HG03095 (cell line): ENCODE data around the gene CCDC106.

Source experiments
- ATAC-seq: cut with Tn5 transposase; IDR thresholded peaks from one replicate; pipeline ENCODE4 v1.9.1; 2021; ENCODE audit warnings: moderate library complexity; ENCODE audit not compliant: unreplicated experiment

Gene CCDC106

DNA sequence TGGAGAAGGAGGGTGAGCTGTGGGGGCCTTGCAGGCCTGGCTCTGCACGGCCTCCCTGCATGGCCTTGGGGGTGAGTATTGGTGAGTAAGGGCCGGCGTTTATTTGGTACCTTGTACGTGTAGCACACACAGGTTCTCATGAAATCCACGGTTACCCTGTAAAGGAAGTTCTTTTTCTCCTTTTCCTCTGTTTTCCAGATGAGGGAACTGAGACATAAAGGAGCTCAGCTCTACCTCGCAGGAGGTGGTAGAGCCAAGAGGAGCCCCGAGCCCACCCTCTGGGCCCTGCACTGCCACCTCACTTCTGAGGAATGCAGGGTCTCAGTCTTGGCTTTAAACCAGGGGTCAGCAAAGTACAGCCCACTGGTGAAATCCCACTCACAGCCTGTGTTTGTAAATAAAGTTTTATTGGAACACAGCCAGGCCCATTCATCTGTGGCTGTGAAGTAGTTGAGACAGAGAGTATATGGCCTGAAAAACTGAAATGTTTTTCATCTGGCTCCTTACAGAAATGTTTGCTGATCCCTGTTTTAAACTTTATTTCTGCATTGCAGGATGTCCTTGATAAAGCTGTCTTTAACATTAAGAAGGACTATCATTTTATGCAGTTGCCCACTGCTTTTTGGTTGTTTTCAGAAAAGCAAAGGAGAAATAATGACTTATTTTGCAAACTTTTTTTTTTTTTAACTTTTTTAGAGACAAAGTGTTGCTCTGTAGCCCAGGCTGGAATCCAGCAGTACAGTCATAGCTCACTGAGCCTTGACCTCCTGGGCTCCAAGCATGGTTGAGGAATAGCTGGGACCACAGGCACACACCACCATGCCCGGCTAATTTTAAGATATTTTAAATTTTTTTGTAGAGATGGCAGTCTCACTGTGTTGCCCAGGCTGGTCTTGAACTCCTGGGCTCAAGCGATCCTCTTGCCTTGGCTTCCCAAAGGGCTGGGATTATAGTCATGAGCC lies 33.4 kb downstream of the CCDC106 start:
- ATAC-seq: no peak

DNA sequence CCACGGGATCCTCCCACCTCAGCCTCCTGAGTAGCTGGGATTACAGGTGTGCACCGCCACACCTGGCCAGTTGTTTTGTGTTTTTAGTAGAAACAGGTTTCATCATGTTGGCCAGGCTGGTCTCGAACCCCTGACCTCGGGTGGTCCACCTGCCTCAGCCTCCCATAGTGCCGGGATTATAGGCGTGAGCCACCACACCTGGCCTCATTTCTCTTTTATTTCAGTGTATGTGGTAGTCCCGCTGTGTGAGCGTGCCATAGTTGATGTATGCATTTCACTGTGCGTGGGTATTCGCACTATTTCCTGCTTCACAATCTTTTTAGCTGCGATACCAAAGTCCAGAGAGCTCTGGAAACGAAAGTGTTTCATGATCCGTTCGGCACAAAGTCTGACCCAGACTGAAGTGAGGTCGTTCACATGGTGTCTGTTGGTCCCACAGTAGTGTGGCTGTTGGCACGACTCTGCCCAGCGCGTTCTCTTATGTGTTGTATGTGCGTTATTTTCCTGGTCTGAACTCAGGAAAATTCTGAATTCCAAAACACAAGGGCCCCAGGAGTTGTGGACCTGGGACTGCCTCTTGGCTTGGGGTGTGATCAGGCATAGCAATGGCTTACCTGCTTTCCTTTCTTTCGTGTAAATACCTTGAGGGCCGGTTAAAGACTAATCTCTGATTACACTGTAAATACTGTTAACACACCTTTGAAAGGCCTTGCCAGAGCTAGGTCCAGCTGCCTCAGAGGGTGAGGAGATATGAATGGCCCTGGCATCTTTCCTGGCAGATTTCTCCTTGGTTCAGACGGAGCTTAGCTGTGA lies 35.6 kb downstream of the CCDC106 start:
- no peak for ATAC-seq

DNA sequence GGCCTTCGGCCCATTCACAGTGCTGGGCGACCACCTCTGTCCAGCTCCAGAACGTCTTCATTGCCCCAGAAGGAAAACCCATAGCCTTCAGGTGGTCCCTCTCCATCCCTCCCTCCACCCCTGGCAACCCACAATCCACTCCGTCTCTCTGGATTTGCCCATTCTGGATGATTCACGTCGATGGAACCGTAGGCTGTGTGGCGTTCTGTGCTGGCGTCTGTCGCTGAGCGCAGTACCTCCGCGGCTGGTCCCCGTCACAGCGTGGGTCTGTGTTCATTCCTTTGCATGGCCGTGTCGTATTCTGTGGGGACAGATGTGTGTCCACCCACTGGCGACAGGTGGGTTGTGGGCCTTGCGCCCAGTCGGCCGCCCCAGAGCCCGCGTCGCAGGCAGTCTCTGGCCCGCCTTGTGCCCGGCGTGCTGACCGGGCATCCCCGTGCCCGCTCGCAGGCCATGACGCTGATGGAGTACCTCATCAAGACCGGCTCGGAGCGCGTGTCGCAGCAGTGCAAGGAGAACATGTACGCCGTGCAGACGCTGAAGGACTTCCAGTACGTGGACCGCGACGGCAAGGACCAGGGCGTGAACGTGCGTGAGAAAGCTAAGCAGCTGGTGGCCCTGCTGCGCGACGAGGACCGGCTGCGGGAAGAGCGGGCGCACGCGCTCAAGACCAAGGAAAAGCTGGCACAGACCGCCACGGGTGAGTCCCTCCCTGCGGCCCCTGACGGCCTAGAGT lies 37.1 kb downstream of the CCDC106 start:
- no peak for ATAC-seq

DNA sequence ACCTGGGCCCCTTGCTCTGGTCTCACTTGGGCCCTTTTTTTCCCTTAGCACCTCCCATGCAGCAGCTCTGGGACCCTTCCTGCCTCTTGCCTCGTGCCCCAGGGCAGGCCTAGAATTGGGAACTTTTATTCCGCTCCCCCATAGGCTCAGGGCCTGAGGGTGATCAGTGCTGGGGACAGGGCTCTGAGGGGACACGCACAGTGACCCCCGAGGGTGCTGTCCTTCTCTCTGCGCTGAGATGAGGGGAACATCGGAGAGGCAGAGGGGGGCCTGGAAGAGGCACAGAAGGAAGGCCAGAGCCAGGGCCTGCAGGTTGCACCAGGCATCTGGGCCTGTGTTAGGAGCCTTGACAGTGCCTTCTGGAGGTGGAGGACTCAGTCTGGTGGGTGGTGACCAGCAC lies 37.8 kb downstream of the CCDC106 start:
- no peak for ATAC-seq

DNA sequence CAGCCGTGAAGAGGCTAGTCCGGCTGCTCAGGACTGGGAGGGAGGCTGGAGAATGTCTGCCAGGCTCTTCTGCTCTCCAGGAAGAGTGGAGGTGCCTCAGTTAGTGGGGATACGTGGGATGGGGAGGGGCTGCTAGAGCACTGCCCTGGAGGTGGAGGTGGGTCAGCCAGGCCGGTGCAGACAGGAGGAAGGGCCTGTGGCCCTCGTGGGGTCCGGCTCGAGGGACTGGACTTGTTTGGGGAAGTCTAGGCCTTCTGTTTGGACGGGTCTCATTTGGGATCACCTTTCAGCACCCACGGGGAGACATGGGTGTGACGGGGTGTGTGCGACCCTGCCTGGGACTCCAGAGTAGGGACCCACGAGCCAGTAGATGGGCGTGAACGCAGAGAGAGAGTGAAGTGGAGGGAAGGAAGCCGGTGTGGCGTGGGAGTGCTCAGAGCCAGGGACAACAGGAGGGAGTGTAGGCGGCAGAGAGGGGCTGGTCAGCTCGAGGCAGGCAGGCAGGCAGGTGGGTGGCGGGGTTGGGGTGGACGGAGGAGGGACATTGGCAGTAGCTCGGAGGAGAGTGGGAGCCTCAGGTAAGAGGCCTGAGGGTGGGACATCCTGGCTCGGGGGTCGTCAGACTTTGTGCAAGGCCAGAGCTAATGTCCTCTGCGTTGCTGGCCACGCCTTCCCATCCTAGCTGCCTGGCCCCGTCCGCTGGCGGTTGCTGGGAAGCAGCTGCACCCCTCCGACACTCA lies 38.5 kb downstream of the CCDC106 start:
- ATAC-seq: no peak

DNA sequence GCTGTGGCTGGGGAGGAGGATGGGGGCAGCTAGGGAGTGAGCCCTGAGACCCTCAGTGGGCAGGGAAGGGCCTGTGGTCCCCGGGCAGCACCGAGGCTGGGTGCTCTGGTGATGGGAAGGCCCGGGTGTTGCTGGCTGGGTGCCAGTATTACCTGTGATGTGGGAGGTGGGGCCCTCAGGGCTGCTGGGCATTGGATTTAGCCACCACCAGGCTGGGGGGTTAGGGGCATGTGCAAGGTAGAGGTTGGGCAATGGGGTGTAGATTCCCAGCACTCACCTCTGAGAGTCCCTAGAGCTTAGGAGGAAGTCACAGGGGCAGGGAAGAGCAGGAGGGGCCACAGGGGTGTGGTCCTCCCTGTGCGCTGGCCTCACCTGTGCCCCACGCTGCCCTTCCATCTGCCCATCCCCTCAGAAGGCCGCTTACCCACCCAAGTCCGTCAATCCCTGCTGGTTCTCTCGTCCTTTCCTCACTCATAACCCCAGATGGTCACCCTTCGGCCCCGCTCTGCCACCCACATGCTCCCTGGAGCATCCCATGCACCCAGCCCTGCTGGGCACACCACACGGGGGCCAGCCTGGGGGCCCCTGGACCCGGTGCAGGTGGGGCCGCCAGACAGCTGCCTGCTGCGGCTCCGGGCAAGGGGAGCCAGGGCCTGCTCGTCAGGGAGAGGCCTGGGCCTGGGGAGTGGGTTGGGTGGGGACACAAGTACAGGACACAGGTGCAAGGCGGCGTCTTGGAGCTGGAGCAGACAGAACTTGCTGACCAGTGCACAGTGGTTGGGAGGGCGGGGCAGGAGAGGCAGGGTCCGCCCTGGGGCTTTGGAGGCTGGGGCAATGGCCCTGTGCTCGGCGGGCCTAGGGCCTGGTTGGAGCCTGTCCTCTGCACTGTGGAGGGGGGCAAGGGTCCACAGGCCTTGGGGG lies 39.5 kb downstream of the CCDC106 start:
- ATAC-seq: no peak

DNA sequence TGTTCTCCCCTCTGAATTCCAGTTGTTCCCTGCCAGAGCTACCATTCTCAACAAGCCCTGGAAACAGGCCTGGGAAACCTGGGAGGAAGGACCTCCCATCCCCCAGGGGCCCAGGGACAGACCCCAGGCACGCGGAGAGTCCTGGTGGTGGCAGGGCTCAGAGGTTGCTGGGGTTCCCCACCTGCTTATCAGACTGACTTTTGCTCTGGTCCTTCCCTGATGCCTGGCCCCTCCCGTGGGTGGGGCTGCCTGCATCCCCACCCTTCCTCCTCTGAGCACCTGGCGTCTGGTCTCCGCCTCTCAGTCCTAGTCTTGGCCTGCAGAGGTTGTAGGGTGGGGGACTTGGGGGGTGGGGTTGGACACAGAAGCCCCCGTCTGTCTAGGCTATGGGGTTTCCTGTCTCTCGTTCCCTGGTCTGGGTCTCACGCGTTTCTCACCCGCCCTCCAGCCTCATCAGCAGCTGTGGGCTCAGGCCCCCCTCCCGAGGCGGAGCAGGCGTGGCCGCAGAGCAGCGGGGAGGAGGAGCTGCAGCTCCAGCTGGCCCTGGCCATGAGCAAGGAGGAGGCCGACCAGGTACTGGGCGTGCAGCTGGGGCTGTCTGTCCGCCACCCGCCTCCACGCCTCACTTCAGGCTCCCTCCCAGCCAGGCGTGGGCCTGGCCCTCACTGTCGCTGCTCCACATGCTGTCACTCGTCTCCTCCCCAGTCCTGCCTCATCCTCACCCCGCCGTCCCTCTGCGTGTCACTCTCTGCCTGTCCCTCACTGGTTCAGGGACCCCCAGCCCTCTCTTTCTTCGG lies 40.6 kb downstream of the CCDC106 start:
- ATAC-seq: no peak

DNA sequence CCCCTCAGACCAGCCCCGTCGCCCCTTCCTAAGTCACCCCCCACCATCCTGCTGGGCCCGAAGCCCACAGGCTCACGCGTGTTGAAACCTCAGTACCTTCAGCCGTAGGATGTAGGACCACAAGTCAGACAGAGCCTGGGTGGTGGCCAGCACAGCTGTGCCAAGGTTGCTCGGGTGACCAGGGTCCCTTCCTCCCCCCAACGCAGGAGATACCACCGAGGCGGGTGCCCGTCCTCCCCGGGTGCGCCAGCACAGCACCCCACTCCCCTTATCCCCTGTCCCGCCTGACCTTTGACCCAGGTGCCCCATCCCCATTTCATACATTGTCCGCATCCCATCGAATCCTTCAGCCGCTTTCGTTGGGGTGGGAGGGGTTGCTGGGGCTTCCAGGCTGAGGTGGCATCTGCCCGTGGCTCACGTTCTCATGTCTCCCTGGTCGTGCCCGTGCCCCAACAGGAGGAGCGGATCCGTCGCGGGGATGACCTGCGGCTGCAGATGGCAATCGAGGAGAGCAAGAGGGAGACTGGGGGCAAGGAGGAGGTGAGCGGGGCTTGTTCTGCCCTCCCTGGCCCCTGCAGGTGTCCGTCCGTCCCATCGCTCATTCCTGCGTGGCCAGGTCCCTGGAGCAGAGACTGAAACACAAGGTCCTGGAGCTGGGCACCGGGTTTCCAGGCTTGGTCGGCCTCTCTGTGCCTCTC lies 41.5 kb downstream of the CCDC106 start:
- ATAC-seq: no peak

DNA sequence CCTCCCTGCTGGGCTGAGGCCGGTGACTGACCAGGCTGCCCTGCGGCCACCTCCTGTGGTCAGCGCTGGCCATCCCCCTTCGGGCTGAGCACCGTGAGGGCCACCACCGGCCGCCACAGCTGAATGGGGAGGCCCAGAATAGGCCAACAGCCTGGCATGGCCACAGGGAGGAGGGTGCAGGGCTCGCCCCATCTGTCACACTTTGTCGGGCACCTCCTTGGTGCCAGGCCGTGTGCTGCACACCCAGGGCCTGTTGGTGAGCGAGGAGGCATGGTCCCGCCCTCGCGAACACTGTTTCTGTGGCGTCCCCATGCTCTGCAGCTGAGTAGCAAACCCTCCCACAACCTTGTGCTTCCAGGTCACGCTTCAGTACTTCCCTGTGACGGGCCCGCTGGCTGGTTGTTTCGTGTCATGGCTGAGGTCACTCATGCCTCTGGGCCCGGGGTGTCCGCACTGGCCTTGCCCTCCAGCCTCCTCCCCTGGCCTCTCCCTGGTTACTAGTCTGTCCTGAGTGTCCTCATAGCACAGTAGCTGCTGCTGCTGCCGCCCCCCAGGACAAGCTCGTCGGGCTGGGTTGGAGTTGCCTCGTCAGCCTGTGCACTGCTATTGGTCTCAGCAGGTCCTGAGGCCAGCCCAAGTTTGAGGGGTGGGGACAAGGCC lies 42.2 kb downstream of the CCDC106 start:
- ATAC-seq: no peak

DNA sequence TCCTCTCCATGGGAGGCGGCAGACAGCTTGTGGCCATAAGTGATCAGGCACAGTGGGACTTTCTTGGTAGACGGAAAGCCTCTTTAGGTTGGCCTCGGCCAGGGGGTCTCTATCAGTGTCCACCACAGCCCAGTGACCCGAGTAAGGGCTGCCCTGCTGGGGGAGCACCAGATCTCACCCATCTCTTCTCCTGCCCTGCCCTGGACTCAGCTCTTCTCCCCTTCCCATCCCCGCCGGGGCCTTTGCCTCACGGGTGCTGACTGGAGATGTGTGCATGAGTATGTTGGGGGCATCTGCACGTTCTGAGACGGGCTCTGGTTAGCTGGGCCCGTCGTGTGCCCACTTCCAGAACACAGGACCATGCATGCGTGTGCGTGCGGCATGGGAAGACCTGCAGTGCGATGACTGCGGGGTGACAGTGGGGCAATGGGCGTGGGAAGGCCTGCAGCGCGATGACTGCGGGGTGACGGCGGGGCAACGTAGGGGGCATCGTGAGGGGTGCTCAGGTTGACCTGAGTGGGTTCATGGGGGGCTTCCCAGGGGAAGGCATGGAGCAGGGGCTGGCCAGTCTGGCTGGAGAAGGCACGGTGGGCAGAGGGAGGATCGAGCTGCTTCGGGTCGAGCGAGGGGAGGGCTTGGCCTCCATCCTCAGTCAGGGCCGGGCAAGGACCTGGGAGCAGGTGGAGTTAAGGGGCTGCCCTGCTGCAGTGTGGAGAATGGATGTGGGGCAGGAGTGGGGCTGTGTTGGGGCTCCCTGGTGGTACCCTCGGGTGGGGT lies 42.9 kb downstream of the CCDC106 start:
- no peak for ATAC-seq

DNA sequence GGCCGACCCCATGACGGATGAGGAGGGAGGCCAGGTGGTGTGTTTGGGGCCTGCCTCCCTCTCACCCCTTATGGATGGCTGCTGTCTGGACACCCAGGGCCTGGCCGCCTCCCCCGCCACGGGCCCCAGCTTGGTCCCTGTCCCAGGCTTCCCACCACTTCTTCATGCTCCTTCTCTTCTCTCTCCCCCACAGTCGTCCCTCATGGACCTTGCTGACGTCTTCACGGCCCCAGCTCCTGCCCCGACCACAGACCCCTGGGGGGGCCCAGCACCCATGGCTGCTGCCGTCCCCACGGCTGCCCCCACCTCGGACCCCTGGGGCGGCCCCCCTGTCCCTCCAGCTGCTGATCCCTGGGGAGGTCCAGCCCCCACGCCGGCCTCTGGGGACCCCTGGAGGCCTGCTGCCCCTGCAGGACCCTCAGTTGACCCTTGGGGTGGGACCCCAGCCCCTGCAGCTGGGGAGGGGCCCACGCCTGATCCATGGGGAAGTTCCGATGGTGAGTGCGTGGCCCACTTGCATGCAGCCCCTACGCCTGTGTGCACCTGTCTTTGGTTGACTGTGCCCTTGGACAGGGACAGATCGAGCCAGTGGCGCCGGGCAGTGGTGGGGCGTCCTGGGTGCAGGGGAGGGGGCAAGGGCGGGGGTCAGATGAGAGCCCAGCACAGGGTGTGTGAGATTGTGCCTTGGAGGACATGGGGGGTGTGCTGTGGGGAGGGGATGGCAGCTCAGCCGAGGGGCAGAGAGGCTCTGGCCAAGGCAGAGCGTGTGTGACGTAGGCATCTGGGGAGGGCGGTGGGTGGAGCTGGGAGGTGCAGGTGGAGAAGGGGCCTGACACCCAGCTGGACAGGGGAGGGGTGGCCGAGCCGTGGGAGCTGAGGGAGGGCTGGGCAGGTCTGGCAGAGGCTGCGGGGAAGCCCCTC lies 43.8 kb downstream of the CCDC106 start:
- no peak for ATAC-seq

DNA sequence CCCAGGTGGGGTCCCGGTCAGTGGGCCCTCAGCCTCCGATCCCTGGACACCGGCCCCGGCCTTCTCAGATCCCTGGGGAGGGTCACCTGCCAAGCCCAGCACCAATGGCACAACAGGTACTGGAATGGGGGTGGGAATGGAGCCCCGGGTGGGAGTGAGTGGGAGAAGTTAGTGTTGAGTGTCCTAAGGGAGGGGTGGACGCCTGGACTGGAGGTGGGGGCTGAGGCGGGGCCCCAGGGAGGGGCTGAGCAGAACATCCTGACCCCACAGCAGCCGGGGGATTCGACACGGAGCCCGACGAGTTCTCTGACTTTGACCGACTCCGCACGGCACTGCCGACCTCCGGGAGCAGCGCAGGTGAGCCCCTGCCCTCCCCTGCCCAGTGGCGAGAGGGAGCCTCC lies 44.7 kb downstream of the CCDC106 start:
- ATAC-seq: no peak

DNA sequence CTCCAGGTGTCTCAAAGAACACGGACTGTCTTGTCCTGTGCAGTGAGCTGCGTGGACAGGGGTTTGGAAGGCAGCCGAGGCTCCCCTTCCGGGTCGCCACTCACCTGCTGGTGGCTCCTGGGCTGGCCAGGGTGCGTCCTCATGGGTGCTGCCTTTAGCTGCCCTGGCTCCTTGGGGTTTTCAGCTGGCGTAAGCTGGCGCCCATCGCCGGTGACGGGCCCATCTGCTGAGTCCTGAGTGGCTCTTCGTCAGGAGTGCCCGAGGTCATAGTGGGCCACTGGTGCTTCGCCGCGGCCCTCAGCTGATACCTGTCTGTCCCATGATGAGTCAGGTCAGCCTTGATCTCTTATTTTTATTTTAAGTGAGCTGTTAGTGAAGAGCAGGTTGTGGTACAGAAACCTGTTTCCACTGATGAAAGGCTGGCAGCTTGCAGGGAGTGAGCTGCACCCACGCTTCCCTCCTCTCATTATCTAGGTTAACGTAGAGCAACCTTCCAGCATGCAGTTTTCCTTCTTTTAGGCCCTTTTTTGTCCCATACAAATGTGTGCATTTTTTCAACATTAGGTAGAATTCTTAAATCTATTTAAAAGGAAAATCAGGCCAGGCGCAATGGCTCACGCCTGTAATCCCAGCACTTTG lies 45.4 kb downstream of the CCDC106 start:
- ATAC-seq: no peak

DNA sequence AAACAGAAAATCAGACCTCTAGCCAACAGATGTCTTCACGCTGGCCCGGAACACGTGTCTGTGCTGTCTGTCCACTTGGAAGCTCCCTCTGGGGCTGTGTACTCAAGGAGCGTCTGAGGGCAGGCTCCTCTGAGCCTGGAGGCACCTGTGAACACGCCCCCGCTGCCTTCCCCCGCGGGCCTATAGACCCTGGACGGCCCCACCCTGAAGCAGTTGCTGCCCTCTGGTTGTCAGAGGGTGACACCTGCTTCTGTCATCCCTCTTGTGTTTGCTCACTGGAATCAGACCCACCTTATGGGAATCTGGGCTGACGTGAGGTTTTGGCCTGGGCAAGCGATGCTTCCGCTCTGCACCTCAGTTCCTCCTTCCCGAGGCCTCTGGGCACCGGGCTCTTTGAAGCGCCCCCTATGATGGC lies 46.2 kb downstream of the CCDC106 start:
- no peak for ATAC-seq
